Heart left ventricle (tissue), 13 donors: ENCODE measurements around the gene KRTAP10-8.

Experiments used
- POLR2A ChIP-seq, 2 donors: fragments of 450-650 bp; IDR thresholded peaks; one replicate each; pipeline ENCODE4 v1.6.1; 2017; ENCODE audit warnings: antibody characterized with exemption in 2 of 2, mild to moderate bottlenecking in 2 of 2, moderate library complexity in 2 of 2
- TF ChIP-seq, protein P1 (sequence below), 12 donors: fragments of 200-600 bp; sonication (generic) in 4 of 12; IDR thresholded peaks; one replicate each; pipeline versions ENCODE4 v1.5.0 to v1.8.0; 2018 to 2022; ENCODE audit warnings: antibody characterized with exemption in 12 of 12, mild to moderate bottlenecking in 5 of 12
- donor health status: ischemic (EF 13 %, LVEDD 7.1; RV severe dilation, severe dysfunction).
- donor health status: DM: no; HTN: yes; CAD: no.
- donor health status: DM: no; HTN: no; CAD: no.
- donor health status: ischemic (EF 25% LVEDD 6.9; RV normal size, moderate dysfunction).
- donor health status: ischemic (EF 25% LVEDD 5.7; RV mildly dilated, moderate dysfunction).
- donor health status: ischemic (EF 35%, LVEDD 5.7; RV mildly dilated, moderate dysfunction).
- donor health status: nonischemic (EF 11% LVEDD 7.7; RV severe dilation, severe dysfunction).
- donor health status: DM: yes; HTN: yes; CAD: no.
- donor health status: PGD.
- donor health status: ischemic (EF 29% LVEDD 5.4; RV normal size, mild dysfunction).
- donor health status: nonischemic (EF 23%, LVEDD 6.1; RV moderate dilation, normal function).

DNA sequence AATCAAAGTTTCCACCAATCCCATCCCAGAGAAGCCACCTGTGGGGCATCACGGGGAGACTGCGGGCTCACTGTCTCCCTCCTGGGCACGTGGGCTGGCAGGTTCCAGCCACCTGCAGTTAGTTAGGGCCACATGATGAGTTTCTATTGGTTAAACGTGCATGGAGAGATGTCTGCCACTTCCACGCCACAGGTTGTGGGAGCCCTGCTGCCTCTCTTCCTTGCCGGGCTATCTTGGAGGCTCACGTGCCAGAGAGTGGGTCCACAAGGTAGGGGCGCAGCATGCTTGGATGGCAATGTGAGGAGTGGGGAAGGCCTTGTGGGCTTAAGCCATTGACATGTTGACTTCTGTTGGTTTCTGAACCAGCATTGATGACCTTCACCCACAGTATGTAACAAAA, 8.0 kb upstream of the KRTAP10-8 start:
- TF ChIP-seq, protein P1, sequence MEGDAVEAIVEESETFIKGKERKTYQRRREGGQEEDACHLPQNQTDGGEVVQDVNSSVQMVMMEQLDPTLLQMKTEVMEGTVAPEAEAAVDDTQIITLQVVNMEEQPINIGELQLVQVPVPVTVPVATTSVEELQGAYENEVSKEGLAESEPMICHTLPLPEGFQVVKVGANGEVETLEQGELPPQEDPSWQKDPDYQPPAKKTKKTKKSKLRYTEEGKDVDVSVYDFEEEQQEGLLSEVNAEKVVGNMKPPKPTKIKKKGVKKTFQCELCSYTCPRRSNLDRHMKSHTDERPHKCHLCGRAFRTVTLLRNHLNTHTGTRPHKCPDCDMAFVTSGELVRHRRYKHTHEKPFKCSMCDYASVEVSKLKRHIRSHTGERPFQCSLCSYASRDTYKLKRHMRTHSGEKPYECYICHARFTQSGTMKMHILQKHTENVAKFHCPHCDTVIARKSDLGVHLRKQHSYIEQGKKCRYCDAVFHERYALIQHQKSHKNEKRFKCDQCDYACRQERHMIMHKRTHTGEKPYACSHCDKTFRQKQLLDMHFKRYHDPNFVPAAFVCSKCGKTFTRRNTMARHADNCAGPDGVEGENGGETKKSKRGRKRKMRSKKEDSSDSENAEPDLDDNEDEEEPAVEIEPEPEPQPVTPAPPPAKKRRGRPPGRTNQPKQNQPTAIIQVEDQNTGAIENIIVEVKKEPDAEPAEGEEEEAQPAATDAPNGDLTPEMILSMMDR (IDR thresholded peaks at IDR 0.05) = no peak
- TF ChIP-seq POLR2A (IDR thresholded peaks at IDR 0.05) = no peak
